NCI-H510A (cell line): Measurements from ENCODE around the gene TMEM185B.
"Not testable (repeated sequence)": the region's sequence is repeated elsewhere in the genome, so short reads cannot be mapped to it uniquely, and the experiment has no call there.

Experiments
- DNase-seq: peaks from one replicate; lab custom pipeline; 2025; lab: John Stamatoyannopoulos, UW

The TMEM185B gene

GRCh38 chr2:120206022-120206581, 17.1 kb downstream of the TMEM185B start:
- no peak for DNase-seq

DNA sequence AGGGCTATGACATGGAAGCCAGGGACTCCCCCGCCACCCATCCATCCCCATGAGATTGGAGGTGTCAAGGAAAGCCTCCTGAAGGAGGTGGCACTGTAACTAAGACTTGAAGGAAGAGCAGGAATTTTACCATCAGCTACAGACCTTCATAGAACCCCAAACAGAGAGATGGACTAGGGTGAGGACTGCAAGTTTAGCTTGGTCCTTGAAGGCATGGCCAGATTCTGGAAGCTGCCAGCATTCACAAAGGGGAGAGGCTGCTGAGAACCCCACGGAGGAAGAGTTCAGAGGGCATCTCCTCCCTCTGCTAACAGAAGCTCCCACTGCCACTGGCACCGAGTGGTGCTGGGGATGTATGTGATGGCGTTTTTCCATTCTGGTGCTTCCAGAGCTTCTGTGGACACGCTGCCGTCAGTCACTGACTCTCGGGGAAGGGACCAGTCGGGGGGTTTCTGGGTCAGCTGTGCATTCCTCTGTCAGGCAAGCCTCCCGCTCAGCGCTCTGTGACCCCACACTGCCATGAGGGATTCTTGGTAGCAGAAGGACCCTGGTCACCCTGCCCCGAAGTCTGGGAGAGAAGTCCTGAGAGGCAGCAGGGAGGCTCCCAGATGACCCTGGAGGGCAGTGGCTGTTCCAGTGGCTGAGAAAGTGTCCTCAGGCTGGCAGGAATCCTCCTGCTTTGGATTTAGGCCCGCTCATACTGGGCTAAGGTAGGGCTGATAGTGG, 18.1 kb downstream of the TMEM185B start:
- no peak for DNase-seq

DNA sequence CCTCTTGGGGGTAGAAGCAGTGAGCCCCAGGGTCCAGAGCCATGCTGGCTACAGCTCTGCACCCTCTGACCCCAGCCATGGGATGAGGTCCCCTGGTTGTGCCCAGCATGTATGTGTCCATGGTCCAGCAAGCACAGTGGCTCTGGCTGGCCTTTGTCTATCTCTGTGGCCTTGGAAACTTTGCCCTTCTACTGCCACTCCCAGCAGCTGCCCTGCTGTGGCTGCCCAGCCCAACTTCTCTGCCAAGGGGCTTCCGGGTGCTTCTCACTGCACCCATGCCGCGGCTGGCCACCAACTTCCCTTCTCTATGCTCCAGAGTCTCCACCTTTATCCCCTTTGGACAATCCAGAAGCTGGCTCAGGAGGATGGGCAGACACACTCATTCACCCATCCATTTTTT, 18.8 kb downstream of the TMEM185B start:
- no peak for DNase-seq

GRCh38 chr2:120204022-120204405, 19.2 kb downstream of the TMEM185B start:
- no peak for DNase-seq

GRCh38 chr2:120203251-120204021, 19.8 kb downstream of the TMEM185B start:
- no peak for DNase-seq

GRCh38 chr2:120199817-120200459, 23.3 kb downstream of the TMEM185B start:
- DNase-seq = not testable (repeated sequence)

- DNase-seq = no peak
These were observed 27.6 kb downstream of the TMEM185B start for GRCh38 chr2:120195553-120195952.

- DNase-seq = no peak
These were observed 30.9 kb downstream of the TMEM185B start for GRCh38 chr2:120192280-120192679.

GRCh38 chr2:120189189-120189588, 34.0 kb downstream of the TMEM185B start:
- DNase-seq = no peak

DNA sequence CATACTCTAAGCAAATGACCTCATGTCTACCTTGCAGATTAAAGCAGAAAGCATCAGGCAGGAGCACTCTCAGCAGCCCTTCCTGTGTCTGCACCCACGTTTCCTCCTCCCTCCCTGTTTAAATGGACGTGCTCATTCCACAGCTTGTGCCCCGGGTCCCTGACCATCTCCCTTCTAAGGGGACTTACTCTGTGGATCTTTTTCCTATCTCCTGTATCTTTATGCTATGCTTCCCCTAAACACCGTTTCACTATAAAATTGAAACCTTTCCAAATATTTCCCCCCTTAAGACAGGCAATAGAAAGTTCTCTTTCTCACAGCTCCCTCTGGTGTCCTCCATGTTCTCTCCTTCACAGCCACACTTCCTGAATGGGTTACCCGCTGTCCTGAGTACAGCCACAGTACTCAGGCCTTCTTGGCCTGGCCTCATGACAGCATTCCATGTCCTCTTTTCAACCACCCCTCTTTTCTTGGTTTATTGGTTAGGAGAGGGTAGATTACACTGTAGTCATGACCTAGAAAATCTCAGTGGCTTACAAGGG, 41.1 kb downstream of the TMEM185B start:
- no peak for DNase-seq

GRCh38 chr2:120180066-120180465, 43.1 kb downstream of the TMEM185B start:
- no peak for DNase-seq

GRCh38 chr2:120179396-120179795, 43.8 kb downstream of the TMEM185B start:
- DNase-seq = no peak

DNA sequence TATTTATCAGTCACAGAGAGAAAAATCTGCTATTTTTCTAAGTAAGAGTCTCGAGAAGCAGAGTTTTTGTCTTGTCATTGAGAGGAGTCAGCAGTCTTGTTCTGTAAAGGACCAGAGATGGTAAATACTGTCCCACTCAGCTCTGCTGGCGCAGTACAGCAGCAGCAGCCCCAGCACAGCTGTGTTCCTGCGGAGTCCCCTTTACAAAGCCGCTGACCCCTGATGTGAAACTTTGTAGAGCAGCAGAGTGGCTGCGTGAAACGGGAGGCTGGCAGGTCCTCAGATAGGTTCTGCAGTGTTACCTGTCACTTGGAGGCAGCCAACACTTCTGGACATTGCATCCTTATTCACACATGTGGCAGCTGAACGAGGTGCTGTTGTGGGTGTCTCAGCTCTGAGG, 45.2 kb downstream of the TMEM185B start:
- DNase-seq = no peak

DNA sequence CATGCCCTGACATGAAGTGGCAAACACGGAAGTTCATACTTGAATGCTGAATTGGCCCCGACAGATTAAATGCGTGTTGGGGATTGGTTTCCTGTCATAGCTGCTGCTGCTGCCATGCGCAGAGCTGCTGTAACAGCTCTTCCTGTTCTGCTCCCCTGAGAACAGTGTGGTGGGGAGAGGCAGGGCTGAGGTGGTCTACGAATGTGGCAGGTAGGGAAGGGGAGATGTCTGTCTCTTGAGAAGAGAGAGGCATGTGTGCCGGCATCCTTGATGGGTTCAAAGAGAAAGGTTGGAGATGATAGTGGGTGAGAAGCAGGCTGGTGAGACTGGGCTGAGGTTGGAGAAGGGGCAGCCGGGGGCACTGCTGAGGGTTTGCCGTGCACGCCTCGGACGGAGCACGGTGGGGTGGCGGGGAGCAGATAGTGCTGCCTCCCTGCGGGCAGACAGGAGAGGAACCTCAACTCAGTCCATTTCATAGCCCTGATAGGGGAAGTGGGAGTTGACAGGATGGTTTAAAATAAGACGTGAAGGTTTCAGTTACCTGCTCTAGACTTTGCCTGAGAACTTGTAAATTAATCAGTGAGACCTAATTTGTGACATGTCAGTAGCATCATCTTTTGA, 46.1 kb downstream of the TMEM185B start:
- no peak for DNase-seq

- DNase-seq = no peak
These were observed 46.7 kb downstream of the TMEM185B start for GRCh38 chr2:120176526-120176925.

GRCh38 chr2:120174963-120175581, 48.1 kb downstream of the TMEM185B start:
- DNase-seq = no peak
